Colon (tissue), 2 donors: ENCODE data around the gene HRAS.
"Not testable (repeated sequence)": the region's sequence is repeated elsewhere in the genome, so short reads cannot be mapped to it uniquely, and the experiment has no call there.

Experiments
- FAIRE-seq: peaks from 2 replicates; lab custom pipeline; 2012; peaks lifted over from hg19 to GRCh38; lab: Jason Lieb, UNC
- donor health status: control.
- donor health status: control.

Gene HRAS

DNA sequence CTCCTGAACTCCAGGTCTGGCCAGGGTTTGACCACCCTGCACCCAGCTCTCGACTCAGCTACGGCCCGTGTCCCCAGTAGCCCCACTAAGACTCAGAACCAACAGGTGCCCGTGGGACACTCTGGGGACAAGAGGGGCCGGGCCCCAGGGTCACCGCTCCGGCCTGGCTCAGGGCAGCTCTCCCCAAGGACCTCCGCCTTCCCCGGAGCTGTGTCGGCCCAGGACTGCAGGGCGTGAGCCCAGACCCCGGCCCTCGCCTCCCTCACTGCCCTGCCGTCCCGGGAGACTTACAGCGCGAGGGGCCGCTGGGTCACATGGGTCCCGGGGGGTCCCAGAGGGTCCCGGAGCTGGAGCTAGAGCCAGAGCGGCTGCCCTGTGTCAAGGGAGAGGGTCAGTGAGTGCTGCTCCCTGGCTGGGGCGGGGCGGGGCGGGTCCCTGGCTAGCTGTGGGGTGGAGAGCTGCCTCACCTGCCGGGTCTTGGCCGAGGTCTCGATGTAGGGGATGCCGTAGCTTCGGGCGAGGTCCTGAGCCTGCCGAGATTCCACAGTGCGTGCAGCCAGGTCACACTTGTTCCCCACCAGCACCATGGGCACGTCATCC, 2.3 kb downstream of the HRAS start:
- no peak for FAIRE-seq

DNA sequence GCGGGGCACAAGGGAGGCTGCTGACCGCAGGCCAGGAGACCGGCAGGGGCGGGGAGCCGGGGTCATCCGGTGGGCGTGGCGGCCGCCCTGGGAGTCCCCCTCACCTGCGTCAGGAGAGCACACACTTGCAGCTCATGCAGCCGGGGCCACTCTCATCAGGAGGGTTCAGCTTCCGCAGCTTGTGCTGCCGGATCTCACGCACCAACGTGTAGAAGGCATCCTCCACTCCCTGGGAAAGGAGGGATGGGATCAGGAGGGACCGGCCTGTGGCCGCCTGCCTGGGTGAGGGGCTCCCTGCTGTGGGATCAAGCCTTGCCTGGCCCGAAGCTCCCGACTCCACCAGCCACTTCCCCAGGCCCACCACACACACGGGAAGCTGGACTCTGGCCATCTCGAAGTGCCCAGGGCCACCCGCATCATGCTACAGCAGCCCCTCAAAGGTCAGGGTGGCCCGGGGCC, 2.8 kb downstream of the HRAS start:
- FAIRE-seq: no peak

DNA sequence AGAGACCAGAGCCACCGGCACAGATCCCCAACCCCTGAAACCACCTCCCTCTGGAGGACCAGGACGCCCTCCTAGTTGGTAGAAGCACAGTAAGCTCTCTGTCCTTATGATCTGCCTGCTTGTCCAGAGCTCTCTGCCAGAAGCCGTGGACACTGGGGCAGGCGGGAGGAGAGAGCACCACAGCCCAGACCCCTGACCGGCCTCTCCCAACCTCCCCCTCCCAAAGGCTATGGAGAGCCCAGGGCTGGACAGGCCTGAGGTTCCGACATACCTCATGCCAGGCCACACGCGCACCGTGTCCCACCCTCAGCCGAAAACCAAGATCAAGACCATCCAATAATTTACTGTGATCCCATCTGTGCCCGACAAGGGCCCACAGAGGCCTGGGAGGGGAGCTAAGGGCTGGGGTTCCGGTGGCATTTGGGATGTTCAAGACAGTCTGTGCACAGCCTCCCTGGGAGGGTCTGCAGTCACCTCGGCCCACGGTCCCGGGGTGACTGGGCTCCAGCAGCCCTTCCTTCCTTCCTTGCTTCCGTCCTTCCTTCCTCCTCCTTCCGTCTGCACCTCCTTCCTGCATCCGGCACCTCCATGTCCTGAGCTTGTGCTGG, 3.4 kb downstream of the HRAS start:
- no peak for FAIRE-seq

DNA sequence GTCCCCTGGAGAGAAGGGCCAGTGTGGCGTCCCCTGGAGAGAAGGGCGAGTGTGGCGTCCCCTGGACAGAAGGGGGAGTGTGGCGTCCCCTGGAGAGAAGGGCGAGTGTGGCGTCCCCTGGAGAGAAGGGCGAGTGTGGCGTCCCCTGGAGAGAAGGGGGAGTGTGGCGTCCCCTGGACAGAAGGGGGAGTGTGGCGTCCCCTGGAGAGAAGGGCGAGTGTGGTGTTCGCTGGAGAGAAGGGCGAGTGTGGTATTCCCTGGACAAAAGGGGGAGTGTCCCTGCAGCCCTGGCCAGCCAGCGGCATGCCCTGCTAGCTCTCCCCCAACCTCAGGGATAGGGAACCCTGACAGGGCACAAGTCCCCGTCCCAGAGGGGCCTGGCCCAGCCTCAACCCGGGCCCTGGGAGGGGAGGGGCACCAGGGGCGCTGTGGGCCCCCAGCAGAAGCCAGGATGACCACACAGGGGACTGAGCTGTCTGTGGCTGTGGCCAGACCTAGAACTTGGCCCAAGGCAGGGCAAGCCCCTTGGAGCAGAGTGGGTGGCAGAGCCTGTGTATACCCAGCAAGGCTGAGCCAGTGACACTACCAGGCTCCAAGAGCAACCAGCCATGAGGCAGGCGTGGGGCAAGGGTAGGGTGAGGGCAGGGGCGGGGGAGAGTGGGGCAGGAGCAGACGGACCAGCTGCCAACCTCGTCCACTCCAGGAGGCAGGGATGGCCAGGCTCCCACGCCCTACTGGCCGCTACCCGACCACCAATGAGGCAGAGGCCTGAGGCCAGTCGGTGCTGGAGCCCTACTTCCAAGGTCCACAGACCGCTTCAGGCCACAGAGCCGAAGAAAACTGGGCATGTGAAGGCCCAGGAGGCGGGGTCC, 4.2 kb downstream of the HRAS start:
- no peak for FAIRE-seq

DNA sequence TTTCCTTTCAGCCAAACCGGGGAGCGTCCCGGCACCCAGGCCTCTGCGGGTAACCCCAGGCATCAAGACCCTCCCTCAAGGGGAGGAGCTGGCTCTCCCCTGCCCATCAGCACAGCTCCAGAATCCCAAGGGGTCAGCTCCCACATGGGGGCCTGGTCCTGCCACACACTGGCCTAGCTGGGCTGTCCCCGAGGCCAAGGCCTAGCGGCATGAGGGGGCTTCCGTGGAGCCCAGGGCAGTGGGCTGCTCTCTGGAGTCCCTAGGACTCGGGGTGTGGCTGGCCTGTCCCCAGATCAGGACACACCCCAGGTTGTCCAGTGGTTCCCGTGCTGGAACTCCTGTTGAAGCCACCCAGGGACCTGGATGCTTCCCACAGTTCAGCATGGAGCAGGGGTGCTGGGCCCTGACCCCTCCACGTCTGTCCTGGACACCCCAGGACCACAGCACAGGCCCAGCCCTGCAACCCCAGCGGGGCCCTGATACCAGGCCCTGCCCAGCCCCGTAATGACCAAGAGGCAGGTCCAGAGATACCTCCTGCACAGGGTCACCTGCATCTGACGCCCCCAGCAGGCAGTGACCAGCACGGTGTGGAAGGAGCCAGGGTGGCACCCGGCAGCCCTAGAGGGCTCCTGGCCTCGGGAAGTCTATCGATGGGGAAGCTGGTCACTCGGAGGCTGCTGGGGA, 5.5 kb downstream of the HRAS start:
- FAIRE-seq: no peak

DNA sequence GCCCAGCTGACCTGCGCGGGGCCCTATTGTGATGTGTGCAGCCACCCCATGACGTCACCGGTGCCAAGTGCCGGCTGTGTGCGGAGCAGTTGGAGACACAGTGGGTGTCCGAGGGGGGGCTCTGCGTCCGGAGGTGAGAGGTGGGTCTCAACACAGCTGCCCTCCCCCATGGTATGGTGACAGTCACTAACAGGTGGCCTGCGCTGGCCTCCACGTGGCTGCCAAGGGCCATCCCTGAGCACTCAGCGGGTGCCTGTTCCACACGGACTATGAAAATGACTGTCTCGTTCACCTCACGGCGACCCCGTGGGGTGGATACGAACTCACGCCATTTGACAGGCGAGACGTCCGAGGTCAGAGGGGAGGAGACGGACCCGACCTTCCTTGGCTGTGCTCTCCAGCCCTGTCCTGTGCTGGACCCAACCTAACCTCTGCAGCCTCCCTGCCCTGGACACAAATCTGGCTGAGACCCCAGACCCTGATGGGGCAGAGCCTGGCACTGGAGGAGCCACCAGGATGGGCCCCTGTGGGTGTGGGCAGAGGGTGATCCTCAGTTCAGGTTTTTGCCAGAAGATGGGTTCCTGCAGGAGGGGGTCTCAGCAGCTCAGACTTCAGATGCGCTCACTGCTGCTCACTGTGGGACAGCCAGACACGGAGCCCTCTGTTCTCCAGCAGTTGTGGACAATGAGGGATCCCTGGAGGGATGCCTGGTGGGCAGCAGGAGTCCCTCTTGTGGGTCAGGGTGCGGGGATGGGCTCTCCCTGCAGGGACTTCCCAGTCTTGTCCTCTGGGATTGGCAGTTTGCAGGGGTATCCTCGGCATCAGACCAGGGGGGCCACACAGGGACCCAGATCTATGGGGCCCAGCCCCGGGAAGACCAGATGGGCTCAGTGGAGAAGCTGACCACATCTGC, 6.3 kb downstream of the HRAS start:
- FAIRE-seq: no peak

DNA sequence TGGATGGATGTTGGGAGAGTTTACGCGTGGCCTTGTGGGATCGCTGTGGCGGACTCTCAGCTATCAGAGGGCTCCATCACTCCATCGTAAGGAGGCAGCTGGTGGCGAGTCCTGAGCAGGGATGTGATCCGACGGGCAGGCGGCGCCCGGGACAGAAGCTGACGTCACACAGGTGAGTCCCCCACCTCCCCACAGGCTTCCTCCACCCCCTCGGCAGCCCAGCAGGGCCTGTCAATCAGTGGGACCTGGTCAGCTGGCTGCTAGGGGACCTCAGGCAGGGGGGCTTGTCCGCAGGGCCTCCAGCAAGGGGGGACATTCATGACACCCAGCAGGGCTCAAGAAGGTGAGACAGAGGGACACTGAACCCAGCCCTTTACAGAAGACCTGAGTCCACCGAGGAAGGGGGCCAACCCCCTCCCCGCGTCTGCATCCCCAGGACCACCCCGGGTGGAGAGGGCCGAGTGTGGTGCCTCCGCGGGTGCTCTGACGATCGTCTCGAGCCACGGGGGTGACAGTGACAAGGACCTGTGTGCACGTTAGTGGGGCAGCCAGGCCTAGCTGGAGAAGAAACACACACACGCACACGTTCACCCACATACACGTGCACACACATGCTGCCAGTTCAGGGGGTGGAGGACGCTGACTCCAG, 7.1 kb downstream of the HRAS start:
- FAIRE-seq: no peak

DNA sequence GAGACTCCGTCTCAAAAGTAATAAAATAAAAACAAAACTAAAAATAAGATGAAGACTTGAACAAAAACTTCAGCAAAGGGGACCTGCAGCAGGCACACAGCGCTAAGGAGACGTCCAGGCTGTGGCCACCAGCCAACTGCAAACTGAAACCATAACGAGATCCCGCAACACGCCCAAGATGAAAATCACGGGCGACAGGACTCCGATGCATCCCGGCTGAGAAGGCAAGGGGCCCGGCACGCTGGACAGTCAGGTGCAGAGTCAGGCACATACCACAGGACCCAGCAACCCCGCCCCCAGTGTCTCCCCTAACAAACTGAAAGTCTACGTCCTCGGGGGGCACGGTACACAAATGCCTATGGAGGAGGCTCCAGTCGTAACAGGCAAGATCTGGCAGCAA, 9.2 kb downstream of the HRAS start:
- no peak for FAIRE-seq

DNA sequence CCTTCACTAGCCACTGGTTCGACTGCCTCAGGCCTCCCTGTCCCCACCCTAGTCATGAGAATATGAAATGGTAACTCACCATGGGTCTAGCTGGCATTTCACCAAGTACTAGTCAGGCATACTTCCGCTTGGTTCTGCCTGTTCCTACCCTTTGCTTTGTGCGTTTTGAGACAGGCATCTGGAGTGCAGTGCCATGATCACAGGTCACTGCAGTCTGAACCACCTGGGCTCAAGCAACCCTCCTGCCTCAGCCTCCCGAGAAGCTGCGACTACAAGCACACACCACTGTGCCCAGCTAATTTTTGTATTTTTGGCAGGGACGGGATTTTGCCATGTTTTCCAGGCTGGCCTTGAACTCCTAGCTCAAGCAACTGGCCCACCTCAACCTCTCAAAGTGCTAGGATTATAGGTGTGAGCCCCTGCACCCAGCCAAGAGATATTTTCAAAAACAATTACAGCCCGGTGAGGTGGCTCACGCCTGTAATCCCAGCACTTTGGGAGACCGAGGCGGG, 14.1 kb downstream of the HRAS start:
- no peak for FAIRE-seq

DNA sequence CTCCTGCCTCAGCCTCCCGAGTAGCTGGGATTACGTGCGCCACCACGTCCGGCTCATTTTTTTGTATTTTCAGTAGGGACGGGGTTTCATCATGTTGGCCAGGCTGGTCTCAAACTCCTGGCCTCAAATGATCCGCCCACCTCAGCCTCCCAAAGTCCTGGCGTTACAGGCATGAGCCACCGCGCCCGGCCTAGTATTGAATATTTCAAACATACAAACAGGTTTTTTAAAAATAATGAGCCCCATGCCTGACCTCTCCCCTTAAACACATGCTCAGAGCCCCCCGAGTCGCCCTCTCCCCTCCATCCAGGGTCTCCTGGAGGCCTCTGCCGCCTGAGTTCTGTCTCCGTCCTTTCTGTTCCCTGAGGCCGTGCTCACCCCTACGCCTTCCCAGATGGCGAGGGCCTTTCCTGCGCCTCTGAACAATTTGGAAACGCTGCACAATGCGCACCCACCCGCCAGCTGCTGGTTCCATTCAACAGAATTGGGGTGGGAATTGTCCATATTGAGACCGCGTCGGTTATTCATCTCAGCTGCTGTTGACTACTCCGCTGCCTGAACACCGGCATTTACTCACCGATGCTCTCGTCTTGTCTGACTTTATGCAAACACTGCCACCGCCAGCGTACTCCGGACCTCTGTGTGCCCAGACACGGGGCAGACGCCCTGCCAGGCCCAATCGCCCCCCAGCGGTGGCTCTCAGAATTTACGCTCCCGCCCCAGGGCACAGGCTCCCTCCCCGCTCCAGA, 14.8 kb downstream of the HRAS start:
- no peak for FAIRE-seq

DNA sequence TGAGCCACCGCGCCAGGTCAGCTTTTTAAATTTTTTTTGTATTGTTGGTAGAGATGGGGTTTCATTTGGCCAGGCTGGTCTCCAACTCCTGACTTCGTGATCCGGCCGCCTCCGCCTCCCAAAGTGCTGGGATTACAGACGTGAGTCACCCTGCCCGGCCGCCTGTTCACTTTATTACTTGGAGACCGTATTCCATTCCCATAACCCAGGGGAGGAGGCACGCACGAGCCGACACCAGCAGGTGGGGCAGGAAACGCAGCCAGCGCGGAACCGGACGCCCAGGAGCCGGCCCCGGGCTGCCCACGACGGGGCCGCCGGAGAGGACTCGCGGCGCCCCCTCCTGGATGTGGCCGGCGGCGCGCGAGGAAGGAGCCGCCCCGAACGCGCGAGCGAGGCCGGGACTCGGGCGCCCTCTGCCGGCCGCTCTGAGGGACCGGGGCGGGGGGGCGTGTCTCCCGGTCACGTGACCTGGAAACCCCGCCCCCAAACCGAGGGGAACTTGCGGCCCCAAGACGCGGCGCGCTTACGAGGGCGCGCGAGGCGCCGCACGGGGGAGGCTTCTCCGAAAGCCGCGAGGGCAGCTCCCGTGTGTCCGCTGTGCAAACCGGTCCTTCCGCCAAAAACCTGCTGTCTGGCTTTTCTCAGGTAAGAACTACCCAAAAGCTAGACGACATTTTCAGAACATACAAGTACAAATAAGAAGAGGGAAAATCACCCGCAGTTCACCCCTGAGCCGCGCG, 16.7 kb downstream of the HRAS start:
- no peak for FAIRE-seq

DNA sequence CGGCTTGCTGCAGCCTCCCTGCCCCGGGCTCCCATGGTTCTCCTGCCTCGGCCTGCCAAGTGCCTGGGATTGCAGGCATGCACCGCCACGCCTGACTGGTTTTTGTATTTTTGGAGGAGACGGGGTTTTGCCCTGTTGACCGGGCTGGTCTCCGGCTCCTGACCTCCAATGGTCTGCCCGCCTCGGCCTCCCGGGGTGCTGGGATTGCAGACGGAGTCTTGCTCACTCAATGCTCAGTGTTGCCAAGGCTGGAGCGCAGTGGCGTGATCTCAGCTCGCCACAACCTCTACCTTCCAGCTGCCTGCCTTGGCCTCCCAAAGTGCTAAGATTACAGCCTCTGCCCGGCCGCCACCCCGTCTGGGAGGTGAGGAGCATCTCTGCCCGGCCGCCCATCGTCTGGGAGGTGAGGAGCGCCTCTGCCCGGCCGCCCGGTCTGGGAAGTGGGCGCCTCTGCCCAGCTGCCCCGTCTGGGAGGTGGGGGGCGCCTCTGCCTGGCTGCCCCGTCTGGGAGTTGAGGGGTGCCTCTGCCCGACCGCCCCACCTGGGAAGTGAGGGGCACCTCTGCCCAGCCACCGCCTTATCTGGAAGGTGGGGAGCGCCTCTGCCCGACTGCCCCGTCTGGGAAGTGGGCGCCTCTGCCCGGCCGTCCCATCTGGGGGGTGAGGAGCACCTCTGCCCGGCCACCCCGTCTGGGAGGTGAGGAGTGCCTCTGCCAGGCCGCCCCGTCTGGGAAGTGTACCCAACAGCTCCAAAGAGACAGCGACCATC, 18.3 kb downstream of the HRAS start:
- not testable (repeated sequence) for FAIRE-seq

DNA sequence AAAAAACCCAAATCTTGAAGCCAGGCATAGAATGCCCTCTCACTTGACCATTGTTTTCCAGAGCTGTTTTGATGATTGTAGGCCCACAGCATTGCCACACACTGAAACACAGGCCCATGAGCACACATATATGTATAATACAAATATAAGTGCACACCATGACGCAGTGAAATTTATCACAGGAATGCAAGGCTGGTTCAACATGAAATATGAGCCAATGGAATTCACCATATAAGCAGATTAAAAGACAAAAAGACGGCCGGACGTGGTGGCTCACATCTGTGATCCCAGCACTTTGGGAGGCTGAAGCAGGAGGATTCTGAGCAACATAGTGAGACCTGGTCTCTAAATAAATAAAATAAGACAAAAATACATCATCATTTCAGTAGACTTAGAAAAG, 19.0 kb downstream of the HRAS start:
- no peak for FAIRE-seq

DNA sequence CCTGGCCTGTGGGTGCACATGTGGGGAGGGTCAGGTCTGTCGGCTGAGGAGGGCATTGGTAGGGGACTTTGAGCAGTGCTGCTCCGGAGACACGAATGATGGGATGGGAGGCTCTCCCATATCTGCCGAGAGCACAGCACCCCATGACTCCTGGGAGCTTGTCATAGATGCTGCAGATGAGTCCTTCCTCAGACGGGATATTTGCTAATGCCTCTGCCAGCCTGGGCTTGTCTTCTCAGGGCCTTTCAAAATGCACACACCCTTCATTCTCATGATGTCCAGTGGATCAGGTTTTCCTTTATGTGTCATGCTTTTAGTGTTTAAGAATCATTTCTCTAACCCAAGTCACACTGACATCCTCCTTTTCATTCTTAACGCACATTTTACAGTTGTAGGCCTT, 20.2 kb downstream of the HRAS start:
- FAIRE-seq: no peak

DNA sequence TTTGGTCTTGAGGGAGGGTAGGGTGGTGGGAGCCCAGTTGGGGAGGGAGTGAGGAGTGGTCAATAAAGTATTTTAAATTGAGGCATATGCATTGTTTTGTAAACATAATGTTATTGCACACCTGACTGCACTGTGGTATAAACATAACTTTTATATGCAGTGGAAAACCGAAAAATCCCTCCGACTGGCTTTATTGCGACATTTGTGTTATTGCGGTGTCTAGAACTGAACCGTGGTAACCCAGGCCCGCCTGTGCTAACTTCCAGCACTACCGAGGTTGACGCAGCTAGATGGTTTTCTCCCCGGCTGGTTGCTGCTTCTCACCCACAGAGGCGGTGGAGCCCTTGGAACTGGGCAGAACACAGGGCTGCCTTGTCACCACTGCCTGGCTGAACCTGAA, 20.8 kb downstream of the HRAS start:
- FAIRE-seq: no peak

DNA sequence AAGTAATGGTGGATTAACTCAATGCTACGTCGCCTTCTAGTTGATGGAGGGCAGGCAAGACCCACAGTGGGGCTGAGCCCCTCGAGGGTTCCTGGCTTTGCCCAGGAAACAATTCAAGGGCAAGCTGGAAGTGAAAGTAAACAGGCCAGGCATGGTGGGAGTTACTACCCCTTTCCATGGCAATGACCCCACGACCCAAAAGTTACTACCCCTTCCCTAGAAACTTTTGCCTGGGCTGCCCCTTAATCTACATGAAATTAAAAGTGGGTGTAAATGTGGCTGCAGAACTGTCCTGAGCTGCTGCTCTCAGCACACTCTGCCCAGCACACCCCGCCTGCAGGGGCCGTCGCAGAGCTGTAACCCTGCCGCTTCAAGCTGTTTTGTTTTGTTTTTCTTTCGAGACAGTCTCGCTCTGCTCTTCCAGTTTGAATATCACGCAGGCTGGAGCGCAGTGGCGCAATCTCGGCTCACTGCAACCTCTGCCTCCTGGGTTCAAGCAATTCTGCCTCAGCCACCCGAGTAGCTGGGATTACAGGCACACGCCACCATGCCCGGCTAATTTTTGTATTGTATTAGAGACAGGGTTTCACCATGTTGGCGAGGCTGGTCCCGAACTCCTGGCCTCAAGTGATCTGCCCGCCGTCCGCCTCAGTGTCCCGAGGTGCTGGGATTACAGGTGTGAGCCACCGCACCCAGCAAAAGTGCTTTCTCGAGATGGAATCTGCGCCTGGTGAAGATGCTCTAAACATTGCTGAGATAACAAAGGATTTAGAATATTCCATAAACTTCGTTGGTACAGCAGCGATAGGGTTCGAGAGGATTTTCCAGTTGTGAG, 22.4 kb downstream of the HRAS start:
- no peak for FAIRE-seq

DNA sequence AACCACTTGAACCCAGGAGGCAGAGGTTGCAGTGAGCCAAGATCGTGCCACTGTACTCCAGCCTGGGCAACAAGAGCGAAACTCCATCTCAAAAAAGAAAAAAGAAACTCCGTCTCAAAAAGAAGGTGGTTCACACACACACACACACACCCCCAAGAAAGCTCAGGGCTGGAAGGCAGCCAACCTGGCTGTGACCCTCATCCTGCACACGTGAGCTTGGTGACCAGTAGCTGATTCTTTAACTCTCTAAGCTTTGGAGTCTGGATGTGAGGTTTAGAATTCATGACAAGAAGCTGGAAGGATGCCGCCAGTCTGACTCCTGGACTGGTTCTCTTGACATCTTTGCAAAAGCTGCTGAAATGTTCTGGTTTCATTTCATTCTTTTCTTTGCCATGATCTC, 26.4 kb downstream of the HRAS start:
- no peak for FAIRE-seq
